ENCODE measurements around the gene SLC51B.

SLC51B gene

DNA sequence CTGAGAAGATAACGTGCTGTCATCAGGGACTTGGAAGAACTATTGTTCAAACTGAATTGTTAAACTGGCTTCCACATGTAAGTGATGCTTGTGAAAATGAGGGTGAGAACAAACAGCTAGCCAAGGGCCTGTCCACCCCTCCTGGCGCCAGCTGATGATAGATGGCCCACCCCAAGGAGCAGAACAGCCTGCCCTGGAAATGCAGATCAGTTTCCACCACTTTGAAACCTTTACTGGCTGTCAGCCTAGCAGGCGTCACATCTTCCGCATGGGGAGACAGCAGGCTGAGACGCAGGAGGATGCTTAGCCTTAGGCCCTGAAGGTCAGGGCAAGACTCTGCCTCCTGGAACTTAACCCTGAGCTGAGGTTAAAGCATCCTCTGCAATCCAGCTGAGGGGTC, 6.4 kb upstream of the SLC51B start:
- TF ChIP-seq EZH2phosphoT487 (IDR thresholded peaks at IDR 0.05; ENCODE audit: borderline replicate concordance), result no peak
- TF ChIP-seq, protein P1, sequence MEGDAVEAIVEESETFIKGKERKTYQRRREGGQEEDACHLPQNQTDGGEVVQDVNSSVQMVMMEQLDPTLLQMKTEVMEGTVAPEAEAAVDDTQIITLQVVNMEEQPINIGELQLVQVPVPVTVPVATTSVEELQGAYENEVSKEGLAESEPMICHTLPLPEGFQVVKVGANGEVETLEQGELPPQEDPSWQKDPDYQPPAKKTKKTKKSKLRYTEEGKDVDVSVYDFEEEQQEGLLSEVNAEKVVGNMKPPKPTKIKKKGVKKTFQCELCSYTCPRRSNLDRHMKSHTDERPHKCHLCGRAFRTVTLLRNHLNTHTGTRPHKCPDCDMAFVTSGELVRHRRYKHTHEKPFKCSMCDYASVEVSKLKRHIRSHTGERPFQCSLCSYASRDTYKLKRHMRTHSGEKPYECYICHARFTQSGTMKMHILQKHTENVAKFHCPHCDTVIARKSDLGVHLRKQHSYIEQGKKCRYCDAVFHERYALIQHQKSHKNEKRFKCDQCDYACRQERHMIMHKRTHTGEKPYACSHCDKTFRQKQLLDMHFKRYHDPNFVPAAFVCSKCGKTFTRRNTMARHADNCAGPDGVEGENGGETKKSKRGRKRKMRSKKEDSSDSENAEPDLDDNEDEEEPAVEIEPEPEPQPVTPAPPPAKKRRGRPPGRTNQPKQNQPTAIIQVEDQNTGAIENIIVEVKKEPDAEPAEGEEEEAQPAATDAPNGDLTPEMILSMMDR (conservative IDR thresholded peaks at IDR 0.05; ENCODE audit: low read length), result no peak
- no peak overlapping the region for H2AFZ ChIP-seq (ENCODE audit: low read length)
- no peaks in the 10 kb centered on the region for H4K20me1 ChIP-seq (ENCODE audit: insufficient read depth, low read length, poor library complexity, severe bottlenecking)
- no peak overlapping the region for H3K4me2 ChIP-seq (ENCODE audit: low read depth, low read length, poor library complexity, severe bottlenecking)
- no peaks in the 10 kb centered on the region for H3K79me2 ChIP-seq (ENCODE audit: insufficient read depth, low read length)
- no peak overlapping the region for H3K9ac ChIP-seq (ENCODE audit: low read depth, low read length, poor library complexity, severe bottlenecking)
- no peak overlapping the region for H3K4me3 ChIP-seq (ENCODE audit: low read length, poor library complexity, severe bottlenecking)
- no peaks in the 10 kb centered on the region for H3F3A ChIP-seq (ENCODE audit: low read depth)
- no peaks in the 10 kb centered on the region for H3K27me3 ChIP-seq (ENCODE audit: insufficient read depth, low read length, poor library complexity, severe bottlenecking)
- H3K9me2 ChIP-seq (replicated peaks; ENCODE audit: low read depth, low read length), result no peaks in the 10 kb centered on the region
- H3K36me3 ChIP-seq (ENCODE audit: insufficient read depth, low read length), result no peaks in the 10 kb centered on the region
- no peaks in the 10 kb centered on the region for H3K4me1 ChIP-seq (ENCODE audit: insufficient read depth, low read length, poor library complexity, severe bottlenecking)
- no peaks in the 10 kb centered on the region for H3K9me3 ChIP-seq (ENCODE audit: insufficient read depth, low read depth, low read length)

DNA sequence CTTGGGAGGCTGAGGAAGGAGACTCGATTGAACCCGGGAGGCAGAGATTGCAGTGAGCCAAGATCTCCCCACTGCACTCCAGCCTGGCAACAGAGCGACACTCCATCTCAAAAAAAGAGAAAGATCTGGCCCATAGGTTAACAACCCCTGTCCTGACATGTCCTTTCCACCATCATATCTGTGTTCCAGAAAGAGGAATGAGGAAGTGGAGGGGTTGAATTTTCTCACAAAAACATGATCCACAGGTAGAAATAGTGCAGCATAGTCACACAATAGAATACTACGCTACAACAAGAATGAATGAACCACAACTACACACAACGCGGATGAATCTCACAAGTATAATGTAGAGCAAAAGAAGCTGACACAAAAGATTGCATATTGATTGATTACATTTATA, 4.7 kb upstream of the SLC51B start:
- H3K4me1 ChIP-seq (ENCODE audit: insufficient read depth, low read length, poor library complexity, severe bottlenecking), result no peaks in the 10 kb centered on the region
- TF ChIP-seq, protein P1 (conservative IDR thresholded peaks at IDR 0.05; ENCODE audit: low read length), result no peak
- TF ChIP-seq EZH2phosphoT487 (IDR thresholded peaks at IDR 0.05; ENCODE audit: borderline replicate concordance), result no peak
- H3K9ac ChIP-seq (ENCODE audit: low read depth, low read length, poor library complexity, severe bottlenecking), result no peak overlapping the region

DNA sequence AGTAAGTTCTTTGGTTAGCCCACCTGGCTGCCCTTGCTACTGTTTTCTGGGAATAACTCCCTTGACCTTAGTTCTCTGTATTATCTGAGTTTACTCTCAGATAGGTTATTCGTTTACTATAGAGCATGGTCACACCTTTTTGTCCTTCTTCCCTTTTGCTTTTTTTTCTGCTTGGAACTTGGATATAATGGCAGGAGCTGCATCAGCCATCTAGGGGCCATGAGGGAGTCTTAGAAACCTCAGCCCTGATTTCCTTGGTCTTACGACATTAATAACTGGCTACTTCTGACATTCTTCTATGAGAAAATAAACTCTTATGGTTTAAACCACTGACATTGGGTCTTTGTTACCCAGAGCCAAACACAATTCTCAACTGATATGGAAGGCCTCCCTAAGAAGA, 3.4 kb upstream of the SLC51B start:
- H4K20me1 ChIP-seq (ENCODE audit: insufficient read depth, low read length, poor library complexity, severe bottlenecking), result no peaks in the 10 kb centered on the region
- H3K79me2 ChIP-seq (ENCODE audit: insufficient read depth, low read length), result no peaks in the 10 kb centered on the region
- H3K4me1 ChIP-seq (ENCODE audit: insufficient read depth, low read length, poor library complexity, severe bottlenecking), result no peaks in the 10 kb centered on the region
- no peaks in the 10 kb centered on the region for H3K27me3 ChIP-seq (ENCODE audit: insufficient read depth, low read length, poor library complexity, severe bottlenecking)
- H3K9me2 ChIP-seq (replicated peaks; ENCODE audit: low read depth, low read length), result no peaks in the 10 kb centered on the region
- no peak overlapping the region for H3K9ac ChIP-seq (ENCODE audit: low read depth, low read length, poor library complexity, severe bottlenecking)
- no peaks in the 10 kb centered on the region for H3K36me3 ChIP-seq (ENCODE audit: insufficient read depth, low read length)
- H3F3A ChIP-seq (ENCODE audit: low read depth), result no peaks in the 10 kb centered on the region
- no peak overlapping the region for H2AFZ ChIP-seq (ENCODE audit: low read length)
- no peak overlapping the region for H3K4me3 ChIP-seq (ENCODE audit: low read length, poor library complexity, severe bottlenecking)
- H3K4me2 ChIP-seq (ENCODE audit: low read depth, low read length, poor library complexity, severe bottlenecking), result no peak overlapping the region
- no peak for TF ChIP-seq EZH2phosphoT487 (IDR thresholded peaks at IDR 0.05; ENCODE audit: borderline replicate concordance)
- TF ChIP-seq, protein P1 (conservative IDR thresholded peaks at IDR 0.05; ENCODE audit: low read length), result no peak
- no peaks in the 10 kb centered on the region for H3K9me3 ChIP-seq (ENCODE audit: insufficient read depth, low read depth, low read length)

More for the DNA sequence above, 4.7 kb upstream of the SLC51B start:
- Histone ChIP-seq H3K36me3 (ENCODE audit: insufficient read depth, low read length) (no peaks in the 10 kb centered on the region), H3K27me3 (ENCODE audit: insufficient read depth, low read length, poor library complexity, severe bottlenecking) (no peaks in the 10 kb centered on the region), H3K4me3 (ENCODE audit: low read length, poor library complexity, severe bottlenecking) (no peak overlapping the region), H2AFZ (ENCODE audit: low read length) (no peak overlapping the region), H3K4me2 (ENCODE audit: low read depth, low read length, poor library complexity, severe bottlenecking) (no peak overlapping the region), H4K20me1 (ENCODE audit: insufficient read depth, low read length, poor library complexity, severe bottlenecking) (no peaks in the 10 kb centered on the region), H3K79me2 (ENCODE audit: insufficient read depth, low read length) (no peaks in the 10 kb centered on the region), H3K9me2 (replicated peaks; ENCODE audit: low read depth, low read length) (no peaks in the 10 kb centered on the region), H3F3A (ENCODE audit: low read depth) (no peaks in the 10 kb centered on the region), H3K9me3 (ENCODE audit: insufficient read depth, low read depth, low read length) (no peaks in the 10 kb centered on the region)
